Osteoblast (primary cell): ENCODE measurements around the gene GHRHR. TPM values are rescaled to one million over a fixed set of nuclear protein-coding genes. Genes with fewer than 3 reads are reported as not detected.

Source experiments
- DNase-seq: peaks from one replicate; pipeline ENCODE4 v3.0.0; 2011; ENCODE audit warnings: low spot score, mixed read lengths; ENCODE audit not compliant: insufficient read length; ENCODE audit errors: missing footprints
- H2AFZ ChIP-seq: 2 replicates; pipeline ENCODE4 v1.6.0; 2011; ENCODE audit warnings: mild to moderate bottlenecking, low read length
- H3K27ac ChIP-seq: 2 replicates; pipeline ENCODE4 v1.5.1; 2011; ENCODE audit warnings: mild to moderate bottlenecking, low read depth, low read length, moderate library complexity
- H3K27me3 ChIP-seq: 2 replicates; pipeline ENCODE4 v1.6.0; 2012; ENCODE audit warnings: mild to moderate bottlenecking, control low read depth, inconsistent platforms, low read length, moderate library complexity; ENCODE audit not compliant: insufficient read depth
- H3K36me3 ChIP-seq: 2 replicates; pipeline ENCODE4 v1.5.1; 2011; ENCODE audit warnings: mild to moderate bottlenecking, low read length, control low read depth, moderate library complexity; ENCODE audit not compliant: insufficient read depth
- H3K4me1 ChIP-seq: 2 replicates; pipeline ENCODE4 v1.5.1; 2011; ENCODE audit warnings: mild to moderate bottlenecking, low read length, control low read depth, moderate library complexity; ENCODE audit not compliant: insufficient read depth
- H3K4me2 ChIP-seq: 2 replicates; pipeline ENCODE4 v1.6.0; 2011; ENCODE audit warnings: mild to moderate bottlenecking, low read length; ENCODE audit not compliant: insufficient read depth
- H3K4me3 ChIP-seq: fragments of 200-600 bp; sonication (generic); 3 replicates; pipeline ENCODE4 v1.5.1; 2012; ENCODE audit warnings: mild to moderate bottlenecking, low read length, inconsistent platforms; ENCODE audit not compliant: insufficient read depth
- H3K79me2 ChIP-seq: 2 replicates; pipeline ENCODE4 v1.6.0; 2012; ENCODE audit warnings: mild to moderate bottlenecking, low read length, control low read depth, inconsistent platforms; ENCODE audit not compliant: insufficient read depth
- H3K9me3 ChIP-seq: 2 replicates; pipeline ENCODE4 v1.5.1; 2011; ENCODE audit warnings: low read depth, low read length, control low read depth
- H4K20me1 ChIP-seq: 2 replicates; pipeline ENCODE4 v1.6.0; 2012; ENCODE audit warnings: mild to moderate bottlenecking, low read length, control low read depth; ENCODE audit not compliant: insufficient read depth
- total RNA-seq: library from RNA; depleted of rRNA; stranded (reverse); fragments of >200 nt; gene quantifications from 2 replicates; pipeline ENCODE4 v1.2.3, GENCODE V29; 2012
- TF ChIP-seq, protein P1 (sequence below): IDR thresholded peaks from 2 replicates; pipeline ENCODE4 v1.5.1; 2011; ENCODE audit warnings: mild to moderate bottlenecking, low read depth, low read length, moderate library complexity; ENCODE audit errors: extremely low read depth

Gene GHRHR
- total RNA-seq, 1 donor: not detected

GRCh38 chr7:30987936-30988335 is 24.2 kb downstream of the GHRHR start:
- H3K4me1 ChIP-seq: no peaks in the 10 kb centered on the region
- no peaks in the 10 kb centered on the region for H4K20me1 ChIP-seq
- TF ChIP-seq, protein P1, sequence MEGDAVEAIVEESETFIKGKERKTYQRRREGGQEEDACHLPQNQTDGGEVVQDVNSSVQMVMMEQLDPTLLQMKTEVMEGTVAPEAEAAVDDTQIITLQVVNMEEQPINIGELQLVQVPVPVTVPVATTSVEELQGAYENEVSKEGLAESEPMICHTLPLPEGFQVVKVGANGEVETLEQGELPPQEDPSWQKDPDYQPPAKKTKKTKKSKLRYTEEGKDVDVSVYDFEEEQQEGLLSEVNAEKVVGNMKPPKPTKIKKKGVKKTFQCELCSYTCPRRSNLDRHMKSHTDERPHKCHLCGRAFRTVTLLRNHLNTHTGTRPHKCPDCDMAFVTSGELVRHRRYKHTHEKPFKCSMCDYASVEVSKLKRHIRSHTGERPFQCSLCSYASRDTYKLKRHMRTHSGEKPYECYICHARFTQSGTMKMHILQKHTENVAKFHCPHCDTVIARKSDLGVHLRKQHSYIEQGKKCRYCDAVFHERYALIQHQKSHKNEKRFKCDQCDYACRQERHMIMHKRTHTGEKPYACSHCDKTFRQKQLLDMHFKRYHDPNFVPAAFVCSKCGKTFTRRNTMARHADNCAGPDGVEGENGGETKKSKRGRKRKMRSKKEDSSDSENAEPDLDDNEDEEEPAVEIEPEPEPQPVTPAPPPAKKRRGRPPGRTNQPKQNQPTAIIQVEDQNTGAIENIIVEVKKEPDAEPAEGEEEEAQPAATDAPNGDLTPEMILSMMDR: no peak
- H3K79me2 ChIP-seq: no peaks in the 10 kb centered on the region
- H3K27ac ChIP-seq: no peak overlapping the region
- no peaks in the 10 kb centered on the region for H3K27me3 ChIP-seq
- peak; percentile 68 for DNase-seq
- no peak overlapping the region for H3K4me3 ChIP-seq
- no peaks in the 10 kb centered on the region for H3K9me3 ChIP-seq
- H3K4me2 ChIP-seq: no peak overlapping the region
- no peaks in the 10 kb centered on the region for H3K36me3 ChIP-seq
- no peak overlapping the region for H2AFZ ChIP-seq

DNA sequence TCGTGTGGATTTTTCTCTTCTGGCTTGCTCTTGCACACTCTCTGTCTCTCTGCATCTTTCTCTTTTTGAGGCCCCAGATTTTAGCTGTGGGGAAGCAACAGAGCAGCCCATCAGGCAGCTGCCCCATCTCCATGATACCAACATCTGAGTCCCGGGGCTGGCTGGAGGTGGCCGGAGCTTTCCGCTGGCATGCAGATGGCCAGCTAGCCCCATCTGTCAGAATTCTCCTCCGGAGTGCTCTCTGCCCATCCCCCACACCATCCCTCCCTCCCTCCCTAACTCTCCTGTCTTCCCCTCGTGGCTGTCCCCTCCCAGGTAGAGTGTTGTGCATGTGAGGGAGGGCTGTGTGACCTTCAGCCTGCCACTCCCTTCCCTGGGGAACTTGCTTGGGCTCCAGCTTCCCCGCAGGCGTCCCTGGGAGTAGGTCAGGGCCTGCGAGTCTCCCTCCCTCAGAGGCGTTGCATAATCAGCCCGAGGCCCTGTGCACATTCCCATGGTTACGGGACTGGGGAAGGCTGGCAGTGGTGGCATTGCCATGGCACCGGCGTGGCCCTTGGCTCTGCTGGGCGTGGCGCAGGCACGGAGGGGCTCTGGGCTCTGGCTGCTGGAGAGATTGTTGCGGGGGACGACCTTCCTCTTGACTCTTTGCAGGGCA is 24.7 kb downstream of the GHRHR start:
- Histone ChIP-seq H3K4me2 (no peak overlapping the region), H3K27me3 (no peaks in the 10 kb centered on the region), H4K20me1 (no peaks in the 10 kb centered on the region), H3K27ac (no peak overlapping the region), H3K4me3 (no peak overlapping the region), H3K79me2 (no peaks in the 10 kb centered on the region), H3K4me1 (no peaks in the 10 kb centered on the region), H3K36me3 (no peaks in the 10 kb centered on the region), H2AFZ (no peak overlapping the region), H3K9me3 (no peaks in the 10 kb centered on the region)
- DNase-seq: peak; percentile 74
- TF ChIP-seq, protein P1: no peak

GRCh38 chr7:30989008-30989823 is 25.5 kb downstream of the GHRHR start:
- H3K36me3 ChIP-seq: no peaks in the 10 kb centered on the region
- H4K20me1 ChIP-seq: no peaks in the 10 kb centered on the region
- DNase-seq: no peak
- H3K4me3 ChIP-seq: no peak overlapping the region
- H3K9me3 ChIP-seq: no peaks in the 10 kb centered on the region
- H3K27ac ChIP-seq: no peak overlapping the region
- H3K79me2 ChIP-seq: no peaks in the 10 kb centered on the region
- TF ChIP-seq, protein P1: no peak
- no peak overlapping the region for H3K4me2 ChIP-seq
- no peaks in the 10 kb centered on the region for H3K27me3 ChIP-seq
- H2AFZ ChIP-seq: no peak overlapping the region
- no peaks in the 10 kb centered on the region for H3K4me1 ChIP-seq

- H3K36me3 ChIP-seq: no peaks in the 10 kb centered on the region
- no peak overlapping the region for H3K4me3 ChIP-seq
- TF ChIP-seq, protein P1: no peak
- H2AFZ ChIP-seq: no peak overlapping the region
- H3K79me2 ChIP-seq: no peaks in the 10 kb centered on the region
- DNase-seq: no peak
- H3K9me3 ChIP-seq: no peaks in the 10 kb centered on the region
- no peaks in the 10 kb centered on the region for H4K20me1 ChIP-seq
- H3K4me2 ChIP-seq: no peak overlapping the region
- no peaks in the 10 kb centered on the region for H3K27me3 ChIP-seq
- no peak overlapping the region for H3K27ac ChIP-seq
- H3K4me1 ChIP-seq: no peaks in the 10 kb centered on the region
These were observed 26.3 kb downstream of the GHRHR start for GRCh38 chr7:30989824-30990672.
